Measurements from ENCODE around the gene BBC3. TPM values are rescaled to one million over a fixed set of nuclear protein-coding genes. Genes with fewer than 3 reads are reported as not detected.

The BBC3 gene
- total RNA-seq, 6 experiments from 2014 or later, result 1.8 to 8.0 (median 3.1) TPM

- TF ChIP-seq CTCF (IDR thresholded peaks at IDR 0.05), result no peak
- no peak for TF ChIP-seq POLR2A (IDR thresholded peaks at IDR 0.05)
- H3K4me1 ChIP-seq, result peaks cover 0 to 28% (median 2%) of the 10 kb centered on the region in 4 donors
- H3K4me3 ChIP-seq, result no peak overlapping the region
- H3K27ac ChIP-seq, result no peak overlapping the region
- ATAC-seq (no peak), DNase-seq (no peak)
- H3K36me3 ChIP-seq, result peaks cover 0 to 24% (median 5%) of the 10 kb centered on the region in 4 donors
- intact Hi-C loops (cut with DNase I), result no loop called here
- H3K9me3 ChIP-seq, result no peaks in the 10 kb centered on the region
- H3K27me3 ChIP-seq, result no peaks in the 10 kb centered on the region
- WGBS (ENCODE audit: insufficient coverage, low coverage, low lambda C conversion rate, missing lambda C conversion rate), result 71% methylated on average over 4 of the region's 6 CpGs
Measured at GRCh38 chr19:47271949-47272348, 41.0 kb upstream of the BBC3 start.

GRCh38 chr19:47270408-47270807 is 39.4 kb upstream of the BBC3 start:
- intact Hi-C loops (cut with DNase I), result no loop called here
- peaks cover 0 to 38% (median 9%) of the 10 kb centered on the region in 4 donors for H3K36me3 ChIP-seq
- H3K4me3 ChIP-seq, result no peak overlapping the region
- H3K4me1 ChIP-seq, result peaks cover 0 to 24% (median 1%) of the 10 kb centered on the region in 4 donors
- no peaks in the 10 kb centered on the region for H3K27me3 ChIP-seq
- TF ChIP-seq CTCF (IDR thresholded peaks at IDR 0.05) (no peak), POLR2A (IDR thresholded peaks at IDR 0.05) (no peak)
- H3K9me3 ChIP-seq, result no peaks in the 10 kb centered on the region
- DNase-seq (no peak), ATAC-seq (no peak)
- no peak overlapping the region for H3K27ac ChIP-seq
- 83% methylated on average over 1 of the region's 10 CpGs for WGBS (ENCODE audit: insufficient coverage, low coverage, low lambda C conversion rate, missing lambda C conversion rate)

GRCh38 chr19:47269596-47269995 is 38.6 kb upstream of the BBC3 start:
- no peak overlapping the region for H3K4me3 ChIP-seq
- intact Hi-C loops (cut with DNase I), result no loop called here
- no peak overlapping the region for H3K27ac ChIP-seq
- no peak for TF ChIP-seq CTCF (IDR thresholded peaks at IDR 0.05)
- TF ChIP-seq POLR2A (IDR thresholded peaks at IDR 0.05), result no peak
- peaks cover 0 to 46% (median 15%) of the 10 kb centered on the region in 4 donors for H3K36me3 ChIP-seq
- no peaks in the 10 kb centered on the region for H3K27me3 ChIP-seq
- H3K4me1 ChIP-seq, result peaks cover 0 to 17% (median 0%) of the 10 kb centered on the region in 4 donors
- DNase-seq (peak in 1 of 3 donors; percentile 11), ATAC-seq (no peak)
- no peaks in the 10 kb centered on the region for H3K9me3 ChIP-seq
- WGBS (ENCODE audit: insufficient coverage, low coverage, low lambda C conversion rate, missing lambda C conversion rate), result 80% methylated on average over 3 of the region's 7 CpGs

- ATAC-seq (no peak), DNase-seq (no peak)
- Histone ChIP-seq H3K36me3 (peaks cover 0 to 53% (median 17%) of the 10 kb centered on the region in 4 donors), H3K4me3 (no peak overlapping the region), H3K4me1 (peaks cover 0 to 13% (median 0%) of the 10 kb centered on the region in 4 donors), H3K27me3 (no peaks in the 10 kb centered on the region), H3K9me3 (no peaks in the 10 kb centered on the region), H3K27ac (no peak overlapping the region)
- no peak for TF ChIP-seq POLR2A (IDR thresholded peaks at IDR 0.05)
- no peak for TF ChIP-seq CTCF (IDR thresholded peaks at IDR 0.05)
- intact Hi-C loops (cut with DNase I), result no loop called here
- WGBS (ENCODE audit: insufficient coverage, low coverage, low lambda C conversion rate, missing lambda C conversion rate), result 91% methylated on average over 6 of the region's 6 CpGs
Measured at GRCh38 chr19:47268028-47268427, 37.0 kb upstream of the BBC3 start.

- DNase-seq (peak; percentile 66 to 85 (median 80)), ATAC-seq (peak; percentile 64 to 95 (median 78))
- H3K36me3 ChIP-seq, result peaks cover 0 to 56% (median 17%) of the 10 kb centered on the region in 4 donors
Measured at GRCh38 chr19:47267350-47267759, 36.4 kb upstream of the BBC3 start.

More at GRCh38 chr19:47267350-47267759, 36.4 kb upstream of the BBC3 start:
- intact Hi-C loops (cut with DNase I), result no loop called here
- Histone ChIP-seq H3K27me3 (no peaks in the 10 kb centered on the region), H3K4me3 (no peak overlapping the region), H3K4me1 (peaks cover 0 to 11% (median 0%) of the 10 kb centered on the region in 4 donors), H3K9me3 (no peaks in the 10 kb centered on the region), H3K27ac (no peak overlapping the region)
- no peak for TF ChIP-seq POLR2A (IDR thresholded peaks at IDR 0.05)
- no peak for TF ChIP-seq CTCF (IDR thresholded peaks at IDR 0.05)
- 70% methylated on average over 9 of the region's 14 CpGs for WGBS (ENCODE audit: insufficient coverage, low coverage, low lambda C conversion rate, missing lambda C conversion rate)

All from right lobe of liver (tissue), 6 donors.